GM20000 (cell line): ENCODE data around the gene PRH1.

Source experiments
- DNase-seq: peaks from one replicate; pipeline ENCODE4 v3.0.0; 2012; ENCODE audit warnings: low spot score
- TF ChIP-seq, protein P1 (sequence below): IDR thresholded peaks from 2 replicates; pipeline ENCODE4 v1.5.1; 2012; ENCODE audit warnings: mild to moderate bottlenecking, control low read depth; ENCODE audit errors: extremely low read depth, missing control alignments

Gene PRH1

GRCh38 chr12:10847744-10848143 lies 36.3 kb downstream of the PRH1 start:
- TF ChIP-seq, protein P1, sequence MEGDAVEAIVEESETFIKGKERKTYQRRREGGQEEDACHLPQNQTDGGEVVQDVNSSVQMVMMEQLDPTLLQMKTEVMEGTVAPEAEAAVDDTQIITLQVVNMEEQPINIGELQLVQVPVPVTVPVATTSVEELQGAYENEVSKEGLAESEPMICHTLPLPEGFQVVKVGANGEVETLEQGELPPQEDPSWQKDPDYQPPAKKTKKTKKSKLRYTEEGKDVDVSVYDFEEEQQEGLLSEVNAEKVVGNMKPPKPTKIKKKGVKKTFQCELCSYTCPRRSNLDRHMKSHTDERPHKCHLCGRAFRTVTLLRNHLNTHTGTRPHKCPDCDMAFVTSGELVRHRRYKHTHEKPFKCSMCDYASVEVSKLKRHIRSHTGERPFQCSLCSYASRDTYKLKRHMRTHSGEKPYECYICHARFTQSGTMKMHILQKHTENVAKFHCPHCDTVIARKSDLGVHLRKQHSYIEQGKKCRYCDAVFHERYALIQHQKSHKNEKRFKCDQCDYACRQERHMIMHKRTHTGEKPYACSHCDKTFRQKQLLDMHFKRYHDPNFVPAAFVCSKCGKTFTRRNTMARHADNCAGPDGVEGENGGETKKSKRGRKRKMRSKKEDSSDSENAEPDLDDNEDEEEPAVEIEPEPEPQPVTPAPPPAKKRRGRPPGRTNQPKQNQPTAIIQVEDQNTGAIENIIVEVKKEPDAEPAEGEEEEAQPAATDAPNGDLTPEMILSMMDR = no peak
- no peak for DNase-seq

GRCh38 chr12:10842862-10843261 lies 41.2 kb downstream of the PRH1 start:
- no peak for DNase-seq
- TF ChIP-seq, protein P1 = no peak

GRCh38 chr12:10838461-10838860 lies 45.6 kb downstream of the PRH1 start:
- DNase-seq = no peak
- TF ChIP-seq, protein P1 = no peak
